NCI-H446 (cell line): ENCODE measurements around the gene DNAJA2.

Source experiments
- DNase-seq, 2 experiments: peaks; one replicate each; lab custom pipeline; 2025; lab: John Stamatoyannopoulos, UW

The DNAJA2 gene

GRCh38 chr16:46926470-46927225 lies 46.8 kb downstream of the DNAJA2 start:
- DNase-seq, result no peak

- no peak for DNase-seq
Observed at GRCh38 chr16:46924402-46924801, 49.1 kb downstream of the DNAJA2 start.

GRCh38 chr16:46923513-46924295 lies 49.8 kb downstream of the DNAJA2 start:
- no peak for DNase-seq

- no peak for DNase-seq
Observed at GRCh38 chr16:46922239-46922638, 51.2 kb downstream of the DNAJA2 start.

GRCh38 chr16:46920402-46921068 lies 52.9 kb downstream of the DNAJA2 start:
- DNase-seq, result no peak

GRCh38 chr16:46918905-46919792 lies 54.3 kb downstream of the DNAJA2 start:
- no peak for DNase-seq

- DNase-seq, result no peak
Observed at GRCh38 chr16:46918400-46918799, 55.1 kb downstream of the DNAJA2 start.

GRCh38 chr16:46916980-46917379 lies 56.5 kb downstream of the DNAJA2 start:
- DNase-seq, result no peak

- no peak for DNase-seq
Observed at GRCh38 chr16:46915483-46916025, 57.9 kb downstream of the DNAJA2 start.

GRCh38 chr16:46914556-46915201 lies 58.8 kb downstream of the DNAJA2 start:
- DNase-seq, result no peak

- no peak for DNase-seq
Observed at GRCh38 chr16:46911650-46912049, 61.8 kb downstream of the DNAJA2 start.

- no peak for DNase-seq
Observed at GRCh38 chr16:46911038-46911437, 62.4 kb downstream of the DNAJA2 start.

GRCh38 chr16:46908540-46909372 lies 64.7 kb downstream of the DNAJA2 start:
- peak; percentile 26 to 51 for DNase-seq

- DNase-seq, result no peak
Observed at GRCh38 chr16:46907061-46907774, 66.3 kb downstream of the DNAJA2 start.

- DNase-seq, result no peak
Observed at GRCh38 chr16:46906360-46907060, 67.0 kb downstream of the DNAJA2 start.
